HG03135 (cell line): ENCODE measurements around the gene FNTB.
"Not testable (repeated sequence)": the region's sequence is repeated elsewhere in the genome, so short reads cannot be mapped to it uniquely, and the experiment has no call there.

ENCODE experiments used
- ATAC-seq: cut with Tn5 transposase; IDR thresholded peaks from one replicate; pipeline ENCODE4 v1.9.1; 2021; ENCODE audit warnings: mild to moderate bottlenecking, moderate library complexity; ENCODE audit not compliant: unreplicated experiment

The FNTB gene

DNA sequence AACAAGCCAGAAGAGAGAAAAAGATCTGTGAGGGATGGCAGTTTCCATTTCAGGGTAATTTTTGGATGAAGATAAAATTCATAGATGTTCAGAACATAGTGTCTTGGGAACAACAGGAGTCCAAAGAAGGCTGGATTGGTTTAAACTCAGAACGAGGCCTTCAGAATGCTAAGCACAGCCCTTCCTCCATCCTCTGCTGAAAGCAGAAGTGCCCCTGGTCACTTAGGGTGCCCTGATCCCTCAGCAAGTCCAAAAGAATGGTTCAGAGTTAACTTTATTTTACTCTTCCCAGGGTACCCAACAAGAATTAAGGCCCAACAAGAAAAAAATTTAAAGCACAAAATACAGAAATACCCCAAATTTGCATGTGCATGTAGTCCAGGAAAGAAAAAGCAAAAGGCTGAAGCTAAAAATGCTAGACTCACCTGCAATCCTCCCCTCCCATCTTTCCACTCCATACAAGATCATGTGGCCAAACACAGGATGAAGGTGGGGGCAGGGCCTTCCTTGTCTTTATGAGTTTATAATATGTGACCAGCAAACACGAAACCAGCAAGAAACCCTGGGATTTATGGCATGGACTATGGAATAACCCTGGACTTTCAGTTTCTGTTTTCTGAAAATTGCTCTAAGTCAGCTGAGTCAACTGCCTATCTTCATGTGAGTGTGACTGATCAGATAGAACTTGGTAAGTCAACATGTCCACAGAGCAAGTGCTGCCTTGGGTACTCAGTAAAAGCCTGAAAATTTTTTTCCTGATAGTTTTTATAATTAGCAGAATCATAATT is 94.5 kb downstream of the FNTB start:
- ATAC-seq: no peak

DNA sequence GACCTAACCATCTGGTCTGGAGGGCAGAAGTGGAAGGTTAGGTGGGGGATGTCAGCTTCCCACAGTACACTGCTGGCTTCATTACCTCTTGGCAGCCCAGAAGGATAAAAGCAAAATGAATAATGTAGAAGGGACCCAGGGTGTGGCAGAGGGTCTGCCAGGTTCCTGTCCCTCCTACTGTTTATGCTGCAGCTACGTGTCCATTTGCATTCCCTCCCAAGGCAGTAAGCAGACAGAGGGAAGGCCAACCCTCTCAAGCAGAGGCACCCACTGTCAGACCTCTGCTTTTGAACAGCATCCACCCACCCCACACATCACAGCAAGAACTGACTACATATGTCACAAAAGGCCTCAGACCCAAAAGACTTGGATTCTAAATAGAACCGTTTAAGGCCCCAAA is 96.2 kb downstream of the FNTB start:
- ATAC-seq: no peak

DNA sequence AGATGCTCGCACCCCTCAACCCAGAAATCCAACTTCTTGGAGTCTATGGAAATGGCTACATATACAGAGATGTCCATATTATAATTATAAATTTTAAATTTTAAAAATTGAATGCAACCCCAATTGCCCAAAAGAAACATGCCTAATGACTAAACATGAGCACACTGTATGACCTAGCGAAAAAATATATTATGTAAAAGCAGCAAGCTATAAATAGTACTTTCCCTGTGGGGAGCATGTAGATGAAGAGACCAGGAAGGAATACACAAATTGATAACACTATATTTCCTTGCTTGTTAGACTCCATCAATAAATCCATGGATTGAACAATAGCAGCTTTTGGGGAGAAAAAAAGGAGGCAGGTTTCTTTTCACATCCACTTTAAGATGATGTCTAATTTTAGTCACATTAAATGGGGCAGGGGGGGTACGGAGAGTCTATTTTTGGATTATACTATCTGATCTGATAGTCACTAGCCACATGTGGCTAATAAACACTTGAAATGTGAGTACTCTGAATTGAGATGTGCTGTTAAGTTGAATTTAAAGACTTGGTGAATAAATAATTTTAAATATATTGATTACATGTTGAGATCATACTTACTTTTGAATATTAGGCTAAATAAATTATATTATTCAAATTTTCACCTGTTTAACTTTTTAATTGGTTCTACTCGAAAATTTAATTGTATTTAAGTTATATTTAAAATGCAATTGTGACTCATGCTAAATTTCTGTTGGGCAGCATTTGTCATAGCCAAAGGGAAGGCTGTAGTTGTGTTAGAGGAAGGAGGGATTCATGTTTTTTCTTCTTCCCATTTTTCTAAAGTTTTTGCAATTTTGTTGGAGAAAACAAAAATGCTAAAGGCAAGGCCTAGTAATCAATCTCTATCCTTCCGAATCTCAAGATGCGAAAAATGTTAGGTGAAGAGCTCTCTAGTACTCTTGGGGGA is 98.1 kb downstream of the FNTB start:
- ATAC-seq: no peak

DNA sequence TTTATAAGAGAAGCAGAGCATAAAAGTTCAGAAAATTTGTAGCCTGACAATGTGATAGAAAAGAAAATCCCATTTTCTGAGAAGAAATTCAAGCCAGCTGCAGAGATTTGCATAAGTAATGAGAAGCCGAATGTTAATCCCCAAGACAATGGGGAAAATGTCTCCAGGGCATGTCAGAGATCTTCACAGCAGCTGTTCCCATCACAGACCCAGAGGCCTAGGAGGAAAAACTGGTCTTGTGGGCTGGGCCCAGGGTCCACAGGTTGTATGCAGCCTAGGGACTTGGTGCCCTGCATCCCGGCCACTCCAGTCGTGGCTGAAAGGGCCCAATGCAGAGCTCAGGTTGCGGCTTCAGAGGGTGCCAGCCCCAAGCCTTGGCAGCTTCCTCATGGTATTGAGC is 100.0 kb downstream of the FNTB start:
- ATAC-seq: not testable (repeated sequence)

DNA sequence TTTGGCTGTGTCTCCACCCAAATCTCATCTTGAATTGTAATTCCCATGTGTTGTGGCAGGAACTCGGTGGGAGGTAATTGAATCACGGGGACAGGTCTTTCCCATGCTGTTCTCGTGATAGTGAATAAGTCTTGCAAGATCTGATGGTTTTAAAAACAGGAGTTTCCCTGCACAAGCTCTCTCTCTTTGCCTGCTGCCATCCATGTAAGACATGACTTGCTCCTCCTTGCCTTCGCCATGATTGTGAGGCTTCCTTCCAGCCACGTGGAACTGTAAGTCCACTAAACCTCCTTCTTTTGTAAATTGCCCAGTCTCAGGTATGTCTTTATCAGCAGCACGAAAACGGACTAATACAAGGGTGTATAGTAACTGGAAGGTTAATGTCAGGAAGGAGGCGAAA is 101.1 kb downstream of the FNTB start:
- ATAC-seq: not testable (repeated sequence)

DNA sequence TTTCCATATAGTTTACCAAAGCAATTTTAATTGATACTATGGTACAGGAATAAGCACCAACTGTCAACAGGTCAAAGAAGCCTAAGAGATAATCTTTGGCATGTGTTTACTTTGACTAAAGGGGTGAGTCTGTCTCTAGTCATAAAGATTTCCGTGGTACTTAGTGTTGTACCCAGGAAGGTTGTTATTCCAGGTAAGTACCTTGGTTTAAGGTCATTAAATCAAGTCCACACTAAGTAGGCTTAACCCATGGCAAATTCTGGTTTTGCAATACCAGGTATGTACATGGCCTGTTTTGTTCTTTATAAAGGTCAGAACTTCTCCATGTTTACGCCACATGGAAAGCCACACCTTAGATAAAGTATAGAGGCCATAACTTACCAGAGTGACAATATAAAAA is 105.7 kb downstream of the FNTB start:
- no peak for ATAC-seq

DNA sequence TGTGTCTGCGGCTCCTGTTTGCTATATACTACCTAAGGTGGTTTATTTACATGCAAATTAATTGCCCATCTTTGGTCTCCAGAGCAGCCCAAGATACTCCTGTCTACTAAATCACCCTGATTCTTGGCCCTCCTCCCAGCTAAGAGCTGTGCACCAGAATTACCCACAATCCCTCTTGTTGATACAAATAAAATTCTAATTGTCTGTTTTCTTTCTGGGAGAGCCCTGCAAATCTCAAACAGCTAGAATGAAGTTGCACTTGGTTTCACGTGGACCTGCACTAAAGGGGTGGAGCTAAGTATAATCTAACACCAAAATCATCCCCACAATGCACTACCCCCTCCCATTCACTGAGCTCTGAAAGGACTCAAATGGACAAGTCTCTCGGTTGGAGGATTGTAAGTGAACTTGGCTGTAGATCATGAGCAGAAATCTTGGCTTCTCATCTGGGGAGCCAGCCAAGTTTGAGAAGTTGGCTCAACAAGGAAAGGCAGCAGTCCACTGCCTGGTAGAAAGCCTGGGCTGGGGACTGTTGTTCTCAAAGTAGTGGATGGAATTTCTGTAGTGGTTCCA is 109.0 kb downstream of the FNTB start:
- ATAC-seq: no peak

DNA sequence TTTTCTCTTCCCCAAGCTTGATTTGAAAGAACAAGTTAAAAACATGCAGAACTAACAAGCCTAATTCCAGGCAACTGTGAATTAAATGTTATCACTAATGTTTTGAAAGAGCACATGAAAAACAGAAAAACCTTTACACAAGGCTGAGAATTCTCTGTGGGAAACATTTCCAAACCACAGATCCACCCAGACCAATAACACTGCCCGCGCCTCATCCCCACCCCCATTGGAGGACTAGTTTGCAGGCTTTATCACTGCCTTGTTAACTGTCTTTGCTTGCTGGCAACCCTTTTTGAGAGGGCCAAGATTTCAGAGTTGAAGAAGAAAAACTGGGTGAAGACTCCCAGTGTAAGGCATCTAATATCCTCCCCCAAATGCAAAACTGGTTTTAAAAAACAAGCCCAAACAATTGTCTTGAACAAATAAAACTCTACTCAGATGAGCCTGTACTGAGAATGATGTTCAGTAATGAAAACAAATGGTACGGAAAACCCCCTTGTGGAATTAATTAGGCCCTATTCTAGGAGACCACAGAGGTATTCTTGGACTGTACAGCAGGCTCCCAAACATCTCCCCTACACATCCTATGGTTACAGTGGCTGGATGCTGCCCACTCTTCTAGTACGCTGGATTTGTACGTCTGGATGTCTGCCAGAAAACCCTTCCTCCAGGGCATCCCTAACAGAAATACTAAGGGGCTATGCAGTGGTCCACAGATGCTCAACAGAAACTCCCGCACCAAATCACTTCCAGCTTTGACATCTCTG is 109.8 kb downstream of the FNTB start:
- ATAC-seq: no peak

DNA sequence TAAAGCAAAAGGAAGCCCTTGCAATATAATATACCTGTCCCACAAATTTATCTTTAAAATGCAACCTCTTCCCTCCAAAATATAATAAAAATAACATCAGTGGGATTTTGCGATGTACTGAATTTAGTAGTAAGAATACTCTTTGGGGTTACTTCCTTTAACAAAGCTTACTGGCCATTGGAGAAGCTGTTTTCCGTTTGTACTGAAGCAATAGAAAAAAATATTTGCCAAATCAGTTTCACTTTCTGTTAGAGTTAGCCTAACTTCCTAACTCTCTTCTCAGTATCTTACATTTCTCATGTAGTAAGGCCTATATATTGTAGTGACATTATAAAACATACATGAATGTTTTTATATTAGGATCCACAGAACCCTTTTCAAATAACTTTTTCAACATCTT is 111.9 kb downstream of the FNTB start:
- no peak for ATAC-seq

DNA sequence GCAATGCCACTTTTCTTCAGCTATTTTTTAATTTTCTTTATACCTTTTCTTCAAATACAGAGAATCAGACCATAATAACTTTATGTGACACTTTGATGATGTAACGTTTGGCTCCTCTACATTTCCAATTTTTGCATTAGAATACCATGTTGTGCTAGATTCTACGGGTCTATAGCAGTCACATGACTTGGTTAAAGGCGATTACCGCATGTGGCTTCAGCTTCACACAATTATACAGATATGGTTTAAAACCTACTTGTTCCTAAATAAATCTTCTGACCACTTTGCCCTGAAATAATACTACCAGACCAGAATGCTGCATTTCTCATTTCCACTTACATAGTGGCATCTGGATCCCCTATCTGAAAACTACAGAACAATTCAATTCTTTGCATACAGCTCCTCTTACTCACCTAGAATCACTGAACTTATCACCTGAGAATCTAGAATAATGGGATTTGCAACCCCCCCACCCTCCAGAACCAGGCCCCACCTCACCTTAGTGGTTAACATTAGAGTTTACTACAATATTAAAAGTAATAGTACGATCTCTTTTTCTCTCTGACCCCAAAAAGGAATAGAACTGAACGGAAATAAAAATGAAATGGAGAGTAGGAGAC is 114.3 kb downstream of the FNTB start:
- ATAC-seq: no peak

DNA sequence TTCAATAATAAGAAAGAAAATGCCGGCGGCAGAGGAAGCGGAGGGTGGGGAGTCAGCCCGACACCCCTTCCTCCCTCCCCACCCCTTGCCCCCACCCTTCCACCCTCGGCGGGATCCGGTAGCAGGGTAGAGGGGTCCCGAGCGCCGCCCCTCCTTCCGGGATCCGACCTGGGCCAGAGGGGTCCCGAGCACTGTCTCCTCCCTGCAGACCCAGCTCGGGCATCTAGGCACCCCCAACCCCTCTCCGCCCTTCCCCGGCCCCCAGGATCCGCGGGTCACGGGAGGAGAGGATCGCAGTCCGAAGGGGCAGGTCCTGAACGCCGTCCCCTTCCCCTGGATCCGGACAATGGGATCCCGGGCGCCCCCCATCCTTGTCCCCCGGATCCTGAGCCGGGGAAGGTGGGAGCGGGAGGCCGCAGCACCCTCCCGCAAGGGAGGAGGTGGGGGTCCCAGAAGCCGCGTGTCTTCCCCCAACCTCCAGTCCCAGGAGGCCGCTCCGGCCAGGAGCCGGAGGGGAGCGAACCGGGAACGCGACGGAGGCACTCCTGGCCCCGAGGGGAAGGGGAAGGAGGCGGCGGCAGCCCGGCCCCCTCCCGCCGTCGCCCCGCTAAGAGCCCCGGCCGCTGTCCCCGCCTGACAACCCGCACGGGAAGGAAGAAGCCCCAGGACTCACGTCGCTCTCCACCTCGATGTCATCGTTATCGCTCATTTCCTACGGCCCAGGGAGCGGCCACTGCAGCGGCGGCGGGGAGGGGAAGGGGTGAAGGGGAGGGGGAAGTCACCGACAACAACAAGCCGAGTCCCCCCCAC is 115.1 kb downstream of the FNTB start:
- peak; percentile 1 for ATAC-seq

DNA sequence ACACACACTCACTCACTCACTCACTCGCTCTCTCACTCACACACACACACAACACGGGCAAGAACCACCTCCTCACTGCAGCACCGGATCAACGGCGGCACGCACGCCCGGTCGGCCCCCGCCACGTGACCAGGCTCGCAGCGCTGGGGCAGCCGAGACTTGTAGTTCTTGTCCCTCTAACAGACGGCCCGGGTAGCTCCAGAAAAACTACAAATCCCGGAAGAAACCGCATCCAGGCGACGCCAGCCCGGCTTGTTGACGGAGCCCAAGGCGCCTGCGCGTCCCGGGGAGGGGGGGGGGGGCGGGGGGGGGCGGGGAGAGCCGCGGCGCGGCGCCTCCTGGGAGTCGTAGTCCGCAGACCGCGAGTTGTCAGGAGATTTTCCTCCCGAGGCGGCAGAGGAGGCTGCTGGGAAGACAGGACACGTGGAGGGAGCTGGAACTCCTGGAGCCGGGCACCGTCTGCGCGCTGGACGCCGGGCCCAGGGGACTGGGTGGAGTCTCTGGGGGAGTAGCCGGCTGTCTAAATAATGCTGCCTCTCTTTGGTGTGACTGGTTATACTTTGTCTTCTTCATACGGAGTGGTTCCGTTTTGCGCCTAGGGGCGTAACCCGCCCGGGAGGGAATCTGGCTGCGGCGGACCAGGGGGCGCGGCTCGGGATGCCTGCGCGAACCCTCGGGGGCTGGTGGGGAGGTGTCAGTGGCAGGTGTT is 115.9 kb downstream of the FNTB start, which contains the start of gene MAX:
MAX (minus strand) TSS at position 77 of the 709 bp plus-strand sequence. CDS start 178 bp downstream, outside the sequence.
- ATAC-seq: peak; percentile 81

DNA sequence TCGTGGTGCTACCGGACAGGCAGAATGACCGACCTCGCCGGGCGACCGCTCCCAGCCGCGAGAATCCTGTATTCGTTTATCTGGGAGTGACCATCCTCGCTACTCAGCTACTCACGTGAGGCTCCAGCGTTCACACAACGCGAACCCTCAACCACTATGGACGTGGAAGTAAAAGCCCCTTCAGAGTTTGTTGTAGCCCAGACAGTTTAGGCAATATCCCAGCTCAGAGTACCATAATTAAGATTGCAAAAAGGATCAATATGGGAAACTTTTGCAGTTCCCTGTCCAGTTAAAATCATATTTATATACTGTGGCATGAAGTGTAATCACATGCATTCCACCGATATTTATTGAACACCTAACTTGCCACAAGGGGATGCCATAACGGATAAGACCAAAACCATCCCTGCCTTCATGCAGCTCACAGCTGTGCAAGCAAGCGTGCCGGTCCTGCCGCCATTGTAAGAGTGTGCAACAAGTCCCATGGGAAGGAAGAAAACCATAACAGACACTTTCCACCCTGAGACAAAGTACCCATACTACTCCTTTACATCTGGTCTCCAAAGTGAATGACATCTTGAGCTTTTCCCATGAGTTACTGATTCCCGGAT is 116.6 kb downstream of the FNTB start:
- ATAC-seq: no peak

DNA sequence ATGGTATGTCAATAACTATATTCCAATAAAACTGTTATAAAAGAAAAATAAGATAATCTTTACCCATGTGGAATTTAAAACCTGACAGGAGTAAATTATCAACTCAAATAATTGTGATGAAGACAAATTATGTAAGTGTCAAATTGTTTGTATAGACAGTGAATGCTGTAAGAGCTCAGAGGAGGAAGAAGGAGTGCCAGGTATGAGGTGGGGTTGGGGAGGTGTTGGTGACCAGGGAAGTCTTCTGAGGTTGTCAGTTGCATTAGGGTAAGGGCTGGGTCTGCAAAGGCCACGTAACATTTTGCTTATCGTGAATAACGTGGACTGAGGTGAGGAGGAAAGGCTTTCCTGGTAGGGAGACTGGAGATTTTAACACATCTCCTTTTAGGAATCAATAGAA is 118.1 kb downstream of the FNTB start:
- no peak for ATAC-seq

DNA sequence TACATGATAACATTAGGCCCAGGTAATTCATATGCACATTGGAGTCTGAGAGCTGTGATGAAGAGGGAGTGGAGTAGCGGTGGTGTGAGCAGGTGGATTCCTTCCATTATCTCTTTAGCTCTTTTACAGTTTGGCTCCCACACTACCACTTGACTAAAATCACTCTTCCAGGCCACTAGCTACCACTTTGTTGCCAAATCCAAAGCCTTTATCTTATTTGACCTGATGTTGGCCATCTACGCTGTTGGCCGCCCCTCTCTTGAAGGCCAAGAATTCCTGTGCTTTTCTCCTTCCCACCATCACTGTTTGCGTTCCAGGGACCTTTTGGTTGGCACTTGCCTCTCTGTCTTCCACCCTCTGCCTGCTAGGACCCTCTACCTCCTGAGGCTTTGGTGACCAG is 119.6 kb downstream of the FNTB start:
- no peak for ATAC-seq

DNA sequence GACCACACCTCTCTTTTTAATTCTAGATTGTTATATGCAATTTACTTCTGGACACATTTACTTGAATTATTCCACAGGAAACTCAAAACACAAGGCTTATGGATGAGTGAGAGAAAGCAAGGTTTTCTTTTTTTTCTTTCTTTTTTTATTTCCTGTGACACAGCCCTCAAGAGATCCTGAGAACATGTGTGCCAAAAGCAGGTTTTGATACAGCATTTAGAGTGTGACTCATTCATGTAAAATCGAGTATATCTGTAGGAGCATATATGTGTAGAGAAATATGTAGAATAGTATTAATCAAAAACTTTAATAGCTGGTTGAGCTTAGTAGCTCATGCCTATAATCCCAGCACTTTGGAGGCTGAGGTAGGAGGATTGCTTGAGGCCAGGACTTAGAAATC is 120.0 kb downstream of the FNTB start:
- ATAC-seq: no peak

DNA sequence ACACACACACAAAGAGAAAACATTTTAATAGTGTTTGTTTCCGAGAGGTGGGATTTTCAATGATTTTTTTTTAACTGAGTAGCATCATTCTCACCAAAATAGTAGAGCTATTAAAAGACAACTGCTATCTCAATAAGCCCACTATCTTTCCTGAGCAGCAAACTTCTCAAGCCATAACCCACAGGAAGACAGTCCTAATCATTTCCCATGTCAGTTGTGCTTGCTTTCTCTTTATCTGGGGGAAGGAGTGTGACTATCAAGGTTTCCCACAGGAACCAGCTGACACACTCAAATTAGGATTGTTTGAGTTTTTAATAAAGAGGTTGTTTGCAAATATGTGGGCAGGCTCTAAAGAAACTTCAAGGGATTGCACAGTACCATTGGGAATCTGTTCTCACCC is 120.5 kb downstream of the FNTB start:
- no peak for ATAC-seq

DNA sequence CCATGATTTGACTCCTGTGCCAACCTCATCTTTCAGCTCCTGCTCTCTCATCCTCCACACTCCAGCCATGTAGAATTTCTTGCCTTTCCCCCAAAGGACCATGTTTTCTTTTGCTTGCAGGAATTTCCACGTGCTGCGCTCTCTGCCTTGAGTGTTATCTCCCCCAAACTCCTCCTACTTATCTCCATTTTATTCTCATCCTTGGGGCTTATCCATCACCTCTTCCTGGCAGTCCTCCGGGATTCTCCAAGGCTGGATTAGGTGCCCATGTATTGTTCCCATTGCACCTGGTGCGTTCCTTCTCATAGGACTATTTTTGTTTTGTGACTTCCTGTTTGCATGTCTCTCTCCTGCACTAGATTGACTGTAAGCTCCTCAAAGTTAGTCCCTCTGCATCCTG is 122.7 kb downstream of the FNTB start:
- no peak for ATAC-seq
